ENCODE results near the gene FES.

The FES gene

DNA sequence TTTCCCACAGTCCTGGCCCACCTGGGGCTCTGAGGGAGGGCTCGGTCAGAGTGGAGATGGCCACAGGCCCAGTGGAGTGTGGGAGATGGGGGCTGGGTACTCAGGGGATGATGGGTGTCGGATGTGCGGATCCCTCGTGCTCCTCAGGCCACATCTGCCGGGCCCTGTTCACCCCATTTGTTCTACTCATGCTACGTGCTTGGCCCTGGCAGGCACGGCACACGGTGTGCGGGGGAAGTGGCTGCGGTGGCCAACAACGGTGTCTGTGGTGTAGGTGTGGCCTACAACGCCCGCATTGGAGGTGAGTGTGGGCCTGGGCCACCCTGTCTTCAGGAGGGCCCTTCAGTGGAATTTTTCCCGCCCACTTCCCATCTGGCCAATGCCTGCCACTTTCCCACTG, 7.0 kb upstream of the FES start:
- no peak for DNase-seq

DNA sequence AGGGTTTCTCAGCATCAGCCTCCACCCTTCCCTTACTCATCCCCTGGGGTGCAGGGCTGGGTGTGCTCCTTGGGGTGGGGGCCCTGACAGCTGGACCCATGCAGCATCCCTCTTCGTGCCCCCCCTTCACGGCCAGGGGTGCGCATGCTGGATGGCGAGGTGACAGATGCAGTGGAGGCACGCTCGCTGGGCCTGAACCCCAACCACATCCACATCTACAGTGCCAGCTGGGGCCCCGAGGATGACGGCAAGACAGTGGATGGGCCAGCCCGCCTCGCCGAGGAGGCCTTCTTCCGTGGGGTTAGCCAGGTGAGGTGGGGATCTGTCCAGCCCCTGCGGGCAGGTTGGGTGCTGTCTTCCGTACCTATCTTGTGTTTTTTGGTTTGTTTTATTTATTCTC, 6.3 kb upstream of the FES start:
- DNase-seq: no peak

DNA sequence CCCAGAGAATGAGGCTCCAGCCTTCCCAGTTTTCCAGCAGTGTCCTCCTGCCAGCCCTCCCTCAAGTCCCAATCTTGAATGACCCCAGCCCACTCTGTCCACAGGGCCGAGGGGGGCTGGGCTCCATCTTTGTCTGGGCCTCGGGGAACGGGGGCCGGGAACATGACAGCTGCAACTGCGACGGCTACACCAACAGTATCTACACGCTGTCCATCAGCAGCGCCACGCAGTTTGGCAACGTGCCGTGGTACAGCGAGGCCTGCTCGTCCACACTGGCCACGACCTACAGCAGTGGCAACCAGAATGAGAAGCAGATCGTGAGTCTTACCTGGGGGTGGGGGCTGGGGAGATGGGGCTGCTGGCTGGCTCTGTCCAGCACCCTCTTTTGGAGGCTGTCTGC, 5.6 kb upstream of the FES start:
- no peak for DNase-seq

DNA sequence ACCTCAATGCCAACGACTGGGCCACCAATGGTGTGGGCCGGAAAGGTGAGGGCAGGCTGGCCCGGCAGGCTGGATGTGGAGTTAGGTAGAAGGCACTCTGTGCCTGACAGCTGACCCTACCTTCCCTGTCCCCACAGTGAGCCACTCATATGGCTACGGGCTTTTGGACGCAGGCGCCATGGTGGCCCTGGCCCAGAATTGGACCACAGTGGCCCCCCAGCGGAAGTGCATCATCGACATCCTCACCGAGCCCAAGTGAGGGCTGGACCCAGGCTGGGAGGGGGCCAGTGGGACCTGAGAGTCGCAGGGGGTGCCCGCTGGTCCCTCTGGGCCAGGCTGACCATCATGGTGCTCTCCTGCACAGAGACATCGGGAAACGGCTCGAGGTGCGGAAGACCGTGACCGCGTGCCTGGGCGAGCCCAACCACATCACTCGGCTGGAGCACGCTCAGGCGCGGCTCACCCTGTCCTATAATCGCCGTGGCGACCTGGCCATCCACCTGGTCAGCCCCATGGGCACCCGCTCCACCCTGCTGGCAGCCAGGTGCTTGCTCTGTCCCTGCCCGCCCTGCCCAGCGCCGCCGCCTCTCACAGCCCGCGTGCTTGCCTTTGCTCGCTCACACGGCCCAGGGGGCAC, 4.5 kb upstream of the FES start:
- DNase-seq: no peak

DNA sequence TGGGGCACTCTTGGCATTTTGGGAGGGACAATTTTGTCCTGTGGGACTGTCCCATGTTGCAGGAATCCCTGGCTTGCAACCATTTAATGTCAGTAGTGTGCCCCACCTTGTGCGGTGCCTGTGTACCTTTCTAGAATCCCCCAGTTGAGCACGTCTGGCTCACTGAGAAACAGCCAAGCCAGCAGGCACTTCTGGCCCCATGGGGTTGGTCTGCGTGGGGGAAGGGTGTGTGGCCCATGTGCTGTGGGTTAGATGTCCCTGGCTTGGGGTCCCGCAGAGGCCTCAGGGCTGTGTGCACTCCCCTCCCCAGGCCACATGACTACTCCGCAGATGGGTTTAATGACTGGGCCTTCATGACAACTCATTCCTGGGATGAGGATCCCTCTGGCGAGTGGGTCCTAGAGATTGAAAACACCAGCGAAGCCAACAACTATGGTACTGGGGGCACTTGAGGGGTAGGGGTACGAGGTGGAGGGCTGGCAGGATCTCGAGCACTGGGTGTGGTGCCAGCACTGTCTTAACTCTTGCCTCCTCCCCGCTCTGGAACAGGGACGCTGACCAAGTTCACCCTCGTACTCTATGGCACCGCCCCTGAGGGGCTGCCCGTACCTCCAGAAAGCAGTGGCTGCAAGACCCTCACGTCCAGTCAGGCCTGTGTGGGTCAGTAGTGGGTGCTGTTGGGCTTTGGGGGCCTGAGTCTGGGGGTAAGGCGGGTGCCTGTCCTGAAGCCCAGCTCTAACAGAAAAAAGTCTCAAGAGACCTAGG, 3.7 kb upstream of the FES start:
- no peak for DNase-seq

DNA sequence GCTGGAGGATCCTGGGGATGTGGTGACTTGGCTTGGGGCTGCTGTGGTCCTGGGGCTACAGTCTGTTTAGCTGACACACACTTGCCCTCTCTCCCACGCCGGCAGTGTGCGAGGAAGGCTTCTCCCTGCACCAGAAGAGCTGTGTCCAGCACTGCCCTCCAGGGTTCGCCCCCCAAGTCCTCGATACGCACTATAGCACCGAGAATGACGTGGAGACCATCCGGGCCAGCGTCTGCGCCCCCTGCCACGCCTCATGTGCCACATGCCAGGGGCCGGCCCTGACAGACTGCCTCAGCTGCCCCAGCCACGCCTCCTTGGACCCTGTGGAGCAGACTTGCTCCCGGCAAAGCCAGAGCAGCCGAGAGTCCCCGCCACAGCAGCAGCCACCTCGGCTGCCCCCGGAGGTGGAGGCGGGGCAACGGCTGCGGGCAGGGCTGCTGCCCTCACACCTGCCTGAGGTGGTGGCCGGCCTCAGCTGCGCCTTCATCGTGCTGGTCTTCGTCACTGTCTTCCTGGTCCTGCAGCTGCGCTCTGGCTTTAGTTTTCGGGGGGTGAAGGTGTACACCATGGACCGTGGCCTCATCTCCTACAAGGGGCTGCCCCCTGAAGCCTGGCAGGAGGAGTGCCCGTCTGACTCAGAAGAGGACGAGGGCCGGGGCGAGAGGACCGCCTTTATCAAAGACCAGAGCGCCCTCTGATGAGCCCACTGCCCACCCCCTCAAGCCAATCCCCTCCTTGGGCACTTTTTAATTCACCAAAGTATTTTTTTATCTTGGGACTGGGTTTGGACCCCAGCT, 2.9 kb upstream of the FES start:
- no peak for DNase-seq

DNA sequence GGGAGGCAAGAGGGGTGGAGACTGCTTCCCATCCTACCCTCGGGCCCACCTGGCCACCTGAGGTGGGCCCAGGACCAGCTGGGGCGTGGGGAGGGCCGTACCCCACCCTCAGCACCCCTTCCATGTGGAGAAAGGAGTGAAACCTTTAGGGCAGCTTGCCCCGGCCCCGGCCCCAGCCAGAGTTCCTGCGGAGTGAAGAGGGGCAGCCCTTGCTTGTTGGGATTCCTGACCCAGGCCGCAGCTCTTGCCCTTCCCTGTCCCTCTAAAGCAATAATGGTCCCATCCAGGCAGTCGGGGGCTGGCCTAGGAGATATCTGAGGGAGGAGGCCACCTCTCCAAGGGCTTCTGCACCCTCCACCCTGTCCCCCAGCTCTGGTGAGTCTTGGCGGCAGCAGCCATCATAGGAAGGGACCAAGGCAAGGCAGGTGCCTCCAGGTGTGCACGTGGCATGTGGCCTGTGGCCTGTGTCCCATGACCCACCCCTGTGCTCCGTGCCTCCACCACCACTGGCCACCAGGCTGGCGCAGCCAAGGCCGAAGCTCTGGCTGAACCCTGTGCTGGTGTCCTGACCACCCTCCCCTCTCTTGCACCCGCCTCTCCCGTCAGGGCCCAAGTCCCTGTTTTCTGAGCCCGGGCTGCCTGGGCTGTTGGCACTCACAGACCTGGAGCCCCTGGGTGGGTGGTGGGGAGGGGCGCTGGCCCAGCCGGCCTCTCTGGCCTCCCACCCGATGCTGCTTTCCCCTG, 2.2 kb upstream of the FES start:
- no peak for DNase-seq

DNA sequence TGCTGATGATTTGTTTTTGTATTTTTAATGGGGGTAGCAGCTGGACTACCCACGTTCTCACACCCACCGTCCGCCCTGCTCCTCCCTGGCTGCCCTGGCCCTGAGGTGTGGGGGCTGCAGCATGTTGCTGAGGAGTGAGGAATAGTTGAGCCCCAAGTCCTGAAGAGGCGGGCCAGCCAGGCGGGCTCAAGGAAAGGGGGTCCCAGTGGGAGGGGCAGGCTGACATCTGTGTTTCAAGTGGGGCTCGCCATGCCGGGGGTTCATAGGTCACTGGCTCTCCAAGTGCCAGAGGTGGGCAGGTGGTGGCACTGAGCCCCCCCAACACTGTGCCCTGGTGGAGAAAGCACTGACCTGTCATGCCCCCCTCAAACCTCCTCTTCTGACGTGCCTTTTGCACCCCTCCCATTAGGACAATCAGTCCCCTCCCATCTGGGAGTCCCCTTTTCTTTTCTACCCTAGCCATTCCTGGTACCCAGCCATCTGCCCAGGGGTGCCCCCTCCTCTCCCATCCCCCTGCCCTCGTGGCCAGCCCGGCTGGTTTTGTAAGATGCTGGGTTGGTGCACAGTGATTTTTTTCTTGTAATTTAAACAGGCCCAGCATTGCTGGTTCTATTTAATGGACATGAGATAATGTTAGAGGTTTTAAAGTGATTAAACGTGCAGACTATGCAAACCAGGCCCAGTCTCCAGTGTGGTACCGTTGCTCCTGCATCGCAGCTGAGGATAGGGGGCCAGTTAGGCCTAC, 1.4 kb upstream of the FES start:
- no peak for DNase-seq

DNA sequence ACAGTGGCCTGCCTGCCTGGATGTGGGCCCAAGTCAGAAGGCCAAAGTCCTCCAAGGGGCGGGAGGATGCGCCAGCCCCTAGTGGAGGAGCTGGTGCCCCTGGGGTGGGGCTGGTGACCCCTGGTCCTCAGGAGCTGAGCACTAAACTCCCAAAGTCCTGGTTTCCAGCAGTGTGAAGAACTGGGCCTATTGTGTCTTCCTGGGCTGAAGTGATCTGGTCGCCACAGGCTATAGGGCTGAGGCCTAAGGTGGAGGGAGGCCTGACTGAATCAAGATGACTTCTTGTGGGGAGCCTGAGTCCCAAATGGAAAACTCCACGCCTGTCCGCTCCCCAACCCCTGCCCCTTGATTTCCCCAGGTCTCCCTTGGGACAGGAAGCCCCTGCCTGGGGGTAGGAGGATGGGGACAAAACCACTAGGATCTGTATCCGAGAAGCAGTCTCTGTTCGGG, 753 bp upstream of the FES start:
- no peak for DNase-seq

DNA sequence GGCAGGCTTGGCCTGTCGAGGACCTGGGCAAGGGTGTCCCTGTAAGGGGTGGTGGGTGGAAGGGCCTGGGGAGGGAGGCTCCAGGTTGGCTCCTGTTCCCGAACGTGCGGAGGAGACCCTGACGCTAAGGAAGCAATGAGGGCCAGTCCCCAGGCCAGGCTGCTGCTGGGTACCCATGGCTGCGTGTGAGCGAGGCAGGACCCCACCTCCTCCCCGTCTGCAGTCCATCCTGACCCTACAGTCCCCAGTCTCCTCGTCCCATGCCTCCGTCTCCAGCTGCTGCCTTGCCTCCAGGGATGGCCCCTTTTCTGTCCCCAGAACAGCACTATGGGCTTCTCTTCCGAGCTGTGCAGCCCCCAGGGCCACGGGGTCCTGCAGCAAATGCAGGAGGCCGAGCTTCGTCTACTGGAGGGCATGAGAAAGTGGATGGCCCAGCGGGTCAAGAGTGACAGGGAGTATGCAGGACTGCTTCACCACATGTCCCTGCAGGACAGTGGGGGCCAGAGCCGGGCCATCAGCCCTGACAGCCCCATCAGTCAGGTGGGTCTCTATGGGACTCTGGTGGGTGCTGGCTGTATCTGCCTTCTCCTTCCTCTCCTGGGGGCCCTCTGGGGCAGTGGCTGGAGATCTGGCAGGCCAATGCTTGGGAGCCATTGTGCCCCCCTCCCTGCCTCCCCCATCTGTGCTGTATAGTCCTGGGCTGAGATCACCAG, 571 bp downstream of the FES start:
- peak; percentile 68 for DNase-seq

DNA sequence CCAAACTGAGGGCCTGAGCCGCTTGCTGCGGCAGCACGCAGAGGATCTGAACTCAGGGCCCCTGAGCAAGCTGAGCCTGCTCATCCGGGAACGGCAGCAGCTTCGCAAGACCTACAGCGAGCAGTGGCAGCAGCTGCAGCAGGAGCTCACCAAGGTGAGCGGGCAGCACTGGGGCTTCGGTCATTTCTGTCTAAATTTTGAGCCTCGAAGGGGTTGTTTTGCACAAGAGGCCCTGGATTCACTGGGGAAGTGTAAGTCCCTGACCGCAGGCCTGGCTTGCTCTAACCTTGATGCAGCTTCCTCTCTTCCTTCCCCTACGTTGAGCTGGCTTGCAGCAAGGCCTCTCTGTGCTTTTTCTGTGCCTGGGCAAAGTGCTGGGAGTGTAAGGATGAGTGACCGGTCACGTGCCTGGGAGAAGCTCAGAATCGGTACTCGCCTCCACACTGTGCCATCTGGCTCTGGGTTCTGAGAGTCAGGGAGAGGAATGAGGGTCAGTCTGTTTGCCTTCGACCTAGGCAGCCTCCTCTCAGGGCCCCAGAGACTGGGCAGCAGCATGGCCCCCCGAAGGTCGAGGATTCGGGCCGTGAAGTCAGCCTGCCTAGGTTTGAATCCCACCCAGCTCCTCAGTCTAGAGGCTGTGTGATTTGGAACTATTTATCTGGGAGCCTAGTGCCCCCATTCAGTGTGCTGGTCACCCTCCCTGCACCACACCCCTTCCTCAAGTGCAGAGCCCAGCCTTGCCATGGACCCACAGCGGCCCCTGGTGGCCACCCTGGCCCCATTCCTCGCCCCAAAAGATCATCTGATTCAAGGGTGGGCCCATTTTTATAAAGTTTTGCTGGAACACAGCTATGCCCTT, 1.4 kb downstream of the FES start:
- DNase-seq: peak; percentile 93

DNA sequence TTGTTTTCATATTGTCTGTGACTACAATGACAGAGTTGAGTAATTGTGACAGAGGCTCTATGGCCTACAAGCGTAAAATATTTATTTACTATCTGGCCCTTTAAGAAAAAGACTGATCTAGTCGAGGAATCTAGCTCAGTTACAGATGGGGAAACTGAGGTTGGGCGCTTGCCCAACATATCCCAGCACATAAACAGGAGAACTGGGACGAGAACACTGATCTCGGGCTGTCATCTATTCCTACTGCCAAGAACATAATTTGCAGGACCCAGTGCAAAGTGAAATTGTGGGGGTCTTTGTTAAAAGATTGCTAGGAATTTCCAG, 1.9 kb downstream of the FES start:
- DNase-seq: no peak

DNA sequence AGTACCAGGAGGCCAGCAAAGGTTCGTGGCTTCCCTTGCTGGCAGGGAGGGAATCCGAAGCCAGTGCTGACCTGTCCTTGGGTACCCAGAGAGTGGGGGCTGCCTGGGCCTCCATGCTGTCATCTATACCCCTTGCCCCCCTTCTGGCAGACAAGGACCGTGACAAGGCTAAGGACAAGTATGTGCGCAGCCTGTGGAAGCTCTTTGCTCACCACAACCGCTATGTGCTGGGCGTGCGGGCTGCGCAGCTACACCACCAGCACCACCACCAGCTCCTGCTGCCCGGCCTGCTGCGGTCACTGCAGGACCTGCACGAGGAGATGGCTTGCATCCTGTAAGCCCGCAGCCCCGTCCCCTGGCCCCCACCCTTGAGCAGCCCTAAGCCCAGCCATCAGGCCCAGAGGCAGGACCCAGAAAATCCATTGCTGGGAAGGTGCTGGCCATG, 2.8 kb downstream of the FES start:
- DNase-seq: no peak

DNA sequence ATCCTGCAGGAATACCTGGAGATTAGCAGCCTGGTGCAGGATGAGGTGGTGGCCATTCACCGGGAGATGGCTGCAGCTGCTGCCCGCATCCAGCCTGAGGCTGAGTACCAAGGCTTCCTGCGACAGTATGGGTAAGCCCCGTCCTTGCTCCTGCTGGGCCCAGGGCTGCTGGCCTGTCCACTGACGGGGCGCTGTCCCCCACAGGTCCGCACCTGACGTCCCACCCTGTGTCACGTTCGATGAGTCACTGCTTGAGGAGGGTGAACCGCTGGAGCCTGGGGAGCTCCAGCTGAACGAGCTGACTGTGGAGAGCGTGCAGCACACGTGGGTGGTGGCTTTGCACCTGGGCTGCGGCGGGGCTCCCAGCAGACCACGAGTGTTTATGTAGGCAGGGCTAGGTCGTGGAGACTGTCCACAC, 5.0 kb downstream of the FES start:
- no peak for DNase-seq

DNA sequence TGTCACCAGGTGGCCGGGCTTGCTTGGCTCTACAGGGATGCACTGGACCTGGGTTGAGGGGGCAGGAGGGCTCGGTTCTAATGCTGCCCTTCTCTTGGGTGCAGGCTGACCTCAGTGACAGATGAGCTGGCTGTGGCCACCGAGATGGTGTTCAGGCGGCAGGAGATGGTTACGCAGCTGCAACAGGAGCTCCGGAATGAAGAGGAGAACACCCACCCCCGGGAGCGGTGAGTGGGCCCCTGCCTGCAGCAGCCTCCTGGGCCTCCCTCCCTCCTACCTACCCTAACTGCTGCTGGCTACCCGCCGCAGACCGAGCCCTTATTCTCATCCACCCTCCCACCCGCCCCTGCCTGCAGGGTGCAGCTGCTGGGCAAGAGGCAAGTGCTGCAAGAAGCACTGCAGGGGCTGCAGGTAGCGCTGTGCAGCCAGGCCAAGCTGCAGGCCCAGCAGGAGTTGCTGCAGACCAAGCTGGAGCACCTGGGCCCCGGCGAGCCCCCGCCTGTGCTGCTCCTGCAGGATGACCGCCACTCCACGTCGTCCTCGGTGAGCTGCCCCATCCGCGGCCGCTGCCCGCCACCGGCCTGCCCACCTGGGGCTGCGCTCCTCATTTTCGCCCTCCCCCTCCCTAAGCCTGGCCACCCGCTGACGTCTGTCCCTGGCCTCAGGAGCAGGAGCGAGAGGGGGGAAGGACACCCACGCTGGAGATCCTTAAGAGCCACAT, 5.6 kb downstream of the FES start:
- no peak for DNase-seq

DNA sequence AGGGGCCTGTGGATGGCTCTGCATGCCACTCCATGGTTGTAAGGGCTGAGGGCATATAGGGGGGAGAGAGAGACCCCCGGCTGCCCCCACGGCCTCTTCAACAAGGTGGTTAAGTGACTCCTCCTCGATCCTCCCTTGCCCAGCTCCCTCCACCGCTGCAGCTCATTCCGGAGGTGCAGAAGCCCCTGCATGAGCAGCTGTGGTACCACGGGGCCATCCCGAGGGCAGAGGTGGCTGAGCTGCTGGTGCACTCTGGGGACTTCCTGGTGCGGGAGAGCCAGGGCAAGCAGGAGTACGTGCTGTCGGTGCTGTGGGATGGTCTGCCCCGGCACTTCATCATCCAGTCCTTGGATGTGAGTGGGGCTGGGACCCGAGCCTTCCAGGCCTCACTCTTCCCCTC, 6.5 kb downstream of the FES start:
- no peak for DNase-seq

DNA sequence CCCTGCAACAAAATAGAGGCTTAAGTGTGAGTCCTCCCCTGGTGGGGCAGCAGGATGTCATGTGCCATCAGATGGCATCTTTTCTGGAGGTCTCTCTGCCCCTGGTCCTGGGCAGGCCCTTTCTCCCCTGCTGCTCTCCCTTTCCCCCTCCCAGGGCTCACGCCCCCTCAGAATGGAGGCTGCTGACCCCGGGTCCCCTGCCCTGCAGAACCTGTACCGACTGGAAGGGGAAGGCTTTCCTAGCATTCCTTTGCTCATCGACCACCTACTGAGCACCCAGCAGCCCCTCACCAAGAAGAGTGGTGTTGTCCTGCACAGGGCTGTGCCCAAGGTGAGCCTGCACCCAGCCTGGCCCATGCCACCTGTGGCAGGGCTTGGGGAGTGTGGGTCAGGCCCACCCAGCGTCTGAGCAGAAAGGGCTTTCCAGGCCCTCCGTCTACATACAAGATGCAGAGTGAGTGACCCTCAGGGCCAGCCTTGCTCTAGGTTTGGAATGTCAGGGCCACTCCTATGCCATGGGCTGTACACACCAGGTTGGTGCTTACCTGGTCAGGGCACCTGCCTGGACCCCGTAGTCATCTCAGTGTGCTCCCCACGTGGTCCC, 7.1 kb downstream of the FES start:
- DNase-seq: no peak

DNA sequence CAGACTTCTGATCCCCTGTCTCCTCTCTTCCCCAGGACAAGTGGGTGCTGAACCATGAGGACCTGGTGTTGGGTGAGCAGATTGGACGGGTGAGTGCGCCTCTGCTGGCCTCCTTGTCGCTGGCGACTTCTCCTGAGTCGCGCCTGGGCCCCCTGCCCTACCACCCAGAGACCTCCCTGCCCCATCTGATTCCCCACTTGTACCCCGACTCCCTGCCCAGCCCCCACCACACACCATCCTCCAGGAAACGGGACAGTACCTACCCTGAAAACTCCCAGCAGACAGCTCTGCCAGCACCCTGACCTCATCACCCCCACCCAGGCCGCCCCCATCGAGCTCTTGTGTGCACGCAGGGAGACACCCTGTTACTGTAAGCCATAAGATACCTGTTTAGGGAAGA, 7.7 kb downstream of the FES start:
- no peak for DNase-seq

DNA sequence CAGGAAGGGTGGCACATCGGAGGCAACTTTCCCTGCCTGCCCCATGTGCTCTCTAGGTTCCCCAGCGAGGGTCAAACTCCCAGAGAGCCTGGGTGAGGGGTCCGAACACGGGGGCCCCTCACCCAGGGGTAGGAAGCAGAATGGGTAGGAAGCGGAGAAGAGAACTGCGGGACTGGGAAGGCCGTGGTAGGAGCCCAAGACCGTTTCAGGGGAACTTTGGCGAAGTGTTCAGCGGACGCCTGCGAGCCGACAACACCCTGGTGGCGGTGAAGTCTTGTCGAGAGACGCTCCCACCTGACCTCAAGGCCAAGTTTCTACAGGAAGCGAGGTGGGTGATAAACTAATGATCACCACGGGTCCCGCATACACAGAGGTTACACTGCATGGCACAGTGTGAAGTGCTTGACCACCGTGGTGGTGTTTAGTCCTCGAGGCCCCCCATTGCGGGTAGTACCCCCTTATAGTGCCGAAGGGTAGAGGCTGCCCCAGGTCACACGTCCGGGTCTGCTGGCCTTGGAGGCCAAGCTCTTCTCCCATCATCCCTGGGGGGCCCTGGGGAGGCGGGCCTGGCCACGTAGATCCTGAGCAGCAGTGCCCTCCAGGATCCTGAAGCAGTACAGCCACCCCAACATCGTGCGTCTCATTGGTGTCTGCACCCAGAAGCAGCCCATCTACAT, 8.3 kb downstream of the FES start:
- DNase-seq: no peak
